ENCODE measurements around the gene LPAR5.

- TF ChIP-seq, protein P1, sequence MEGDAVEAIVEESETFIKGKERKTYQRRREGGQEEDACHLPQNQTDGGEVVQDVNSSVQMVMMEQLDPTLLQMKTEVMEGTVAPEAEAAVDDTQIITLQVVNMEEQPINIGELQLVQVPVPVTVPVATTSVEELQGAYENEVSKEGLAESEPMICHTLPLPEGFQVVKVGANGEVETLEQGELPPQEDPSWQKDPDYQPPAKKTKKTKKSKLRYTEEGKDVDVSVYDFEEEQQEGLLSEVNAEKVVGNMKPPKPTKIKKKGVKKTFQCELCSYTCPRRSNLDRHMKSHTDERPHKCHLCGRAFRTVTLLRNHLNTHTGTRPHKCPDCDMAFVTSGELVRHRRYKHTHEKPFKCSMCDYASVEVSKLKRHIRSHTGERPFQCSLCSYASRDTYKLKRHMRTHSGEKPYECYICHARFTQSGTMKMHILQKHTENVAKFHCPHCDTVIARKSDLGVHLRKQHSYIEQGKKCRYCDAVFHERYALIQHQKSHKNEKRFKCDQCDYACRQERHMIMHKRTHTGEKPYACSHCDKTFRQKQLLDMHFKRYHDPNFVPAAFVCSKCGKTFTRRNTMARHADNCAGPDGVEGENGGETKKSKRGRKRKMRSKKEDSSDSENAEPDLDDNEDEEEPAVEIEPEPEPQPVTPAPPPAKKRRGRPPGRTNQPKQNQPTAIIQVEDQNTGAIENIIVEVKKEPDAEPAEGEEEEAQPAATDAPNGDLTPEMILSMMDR (IDR thresholded peaks at IDR 0.05): no peak
- peak; percentile 90 to 98 for TF ChIP-seq POLR2A (IDR thresholded peaks at IDR 0.05)
Observed at GRCh38 chr12:6631549-6631961, 4.2 kb downstream of the LPAR5 start.

All from Peyer's patch (tissue), 4 donors.